Skeletal muscle satellite cell (primary cell): ENCODE data around the gene ADAMTS9.

Experiments used
- H3K27me3 ChIP-seq: 2 replicates; pipeline ENCODE4 v1.7.0; 2013; ENCODE audit warnings: low read length; ENCODE audit not compliant: control insufficient read depth, insufficient read depth
- H3K36me3 ChIP-seq: 2 replicates; pipeline ENCODE4 v1.7.0; 2013; ENCODE audit warnings: mild to moderate bottlenecking, control low read depth, low read length; ENCODE audit not compliant: insufficient read depth
- H3K4me1 ChIP-seq: 2 replicates; pipeline ENCODE4 v1.7.0; 2013; ENCODE audit warnings: low read length; ENCODE audit not compliant: control insufficient read depth, insufficient read depth
- H3K4me2 ChIP-seq: 2 replicates; pipeline ENCODE4 v1.7.0; 2013; ENCODE audit warnings: mild to moderate bottlenecking, low read length
- H3K4me3 ChIP-seq: 2 replicates; pipeline ENCODE4 v1.7.0; 2013; ENCODE audit warnings: low read length
- H3K9ac ChIP-seq: 2 replicates; pipeline ENCODE4 v1.7.0; 2013; ENCODE audit warnings: mild to moderate bottlenecking, low read depth, low read length, moderate library complexity
- H3K9me3 ChIP-seq: replicated peaks from 2 replicates; pipeline ENCODE4 v1.7.0; 2013; ENCODE audit warnings: mild to moderate bottlenecking, control low read depth, low read length

Gene ADAMTS9

DNA sequence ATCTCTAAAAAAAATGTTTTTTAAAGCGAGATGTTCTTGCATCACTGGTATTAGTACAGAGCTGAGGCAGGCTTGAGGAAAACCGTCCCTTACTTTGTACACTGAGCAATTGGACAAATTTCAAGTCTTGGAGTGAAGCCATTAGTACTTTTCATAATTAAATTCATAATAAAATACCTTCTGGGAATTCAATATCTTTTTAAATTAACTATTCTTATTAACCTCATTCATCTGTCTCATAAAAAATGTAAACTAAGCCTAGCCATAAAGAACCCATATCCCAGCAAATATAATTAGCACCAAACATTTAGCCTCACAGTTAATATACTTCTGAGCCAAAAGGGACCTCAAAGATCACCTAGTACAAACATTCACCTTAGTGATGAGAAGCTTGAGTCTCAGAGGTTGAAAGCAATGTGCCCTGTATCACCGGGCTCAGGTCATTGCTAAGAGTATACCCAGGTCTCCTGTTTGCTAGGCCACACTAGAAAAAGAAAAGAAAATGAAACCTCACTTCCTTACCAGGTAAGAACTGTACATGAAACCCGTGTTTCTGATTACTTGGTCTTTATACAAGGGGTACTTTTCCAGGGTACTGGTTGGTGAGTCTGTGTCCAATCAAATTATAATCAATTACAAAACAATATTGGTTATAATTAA, 192.5 kb downstream of the ADAMTS9 start:
- Histone ChIP-seq H3K27me3 (peaks cover 35% of the 10 kb centered on the region), H3K9ac (no peak overlapping the region), H3K4me2 (no peak overlapping the region), H3K4me3 (no peak overlapping the region), H3K9me3 (no peaks in the 10 kb centered on the region), H3K36me3 (no peaks in the 10 kb centered on the region), H3K4me1 (no peaks in the 10 kb centered on the region)

DNA sequence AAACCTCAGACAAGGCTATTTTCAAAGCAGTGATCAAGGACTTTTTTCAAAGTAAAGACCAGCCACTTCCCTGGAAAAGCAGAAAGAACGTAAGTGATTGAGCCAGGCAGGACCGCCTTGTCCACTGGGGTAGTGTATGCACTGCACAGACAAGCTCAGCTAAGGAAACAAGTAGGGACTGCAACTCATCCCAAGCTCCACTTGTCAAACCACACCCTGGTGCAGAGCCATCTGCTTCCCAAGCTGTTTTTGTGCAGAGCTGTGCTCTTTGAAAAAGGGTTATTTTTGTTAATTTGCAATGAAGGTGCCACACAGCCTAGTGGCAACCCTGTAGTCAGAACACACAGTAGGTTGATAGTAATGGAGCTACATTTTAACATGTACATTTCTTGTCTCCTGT, 193.3 kb downstream of the ADAMTS9 start:
- no peak overlapping the region for H3K4me2 ChIP-seq
- H3K9ac ChIP-seq = no peak overlapping the region
- no peak overlapping the region for H3K4me3 ChIP-seq
- no peaks in the 10 kb centered on the region for H3K4me1 ChIP-seq
- no peaks in the 10 kb centered on the region for H3K9me3 ChIP-seq
- H3K36me3 ChIP-seq = no peaks in the 10 kb centered on the region
- H3K27me3 ChIP-seq = peaks cover 37% of the 10 kb centered on the region

DNA sequence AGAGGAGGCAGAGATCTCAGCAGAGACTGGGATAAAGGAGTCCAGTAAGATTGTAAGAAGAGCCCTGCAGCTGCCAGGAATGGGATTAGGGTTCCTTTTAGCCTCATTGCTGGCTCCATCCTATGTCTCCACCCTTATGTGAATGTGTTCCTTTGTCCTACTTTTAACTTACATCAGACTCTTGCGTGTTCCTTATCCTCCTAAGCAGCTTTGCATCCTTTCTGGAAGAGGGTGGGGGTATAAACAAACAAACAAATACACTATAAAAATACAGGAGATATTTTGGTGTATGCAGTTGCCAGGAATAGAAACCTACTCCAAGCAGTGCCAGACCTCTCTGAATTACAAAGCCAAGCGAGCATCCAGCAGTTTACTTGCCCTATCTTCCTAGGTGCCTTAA, 194.7 kb downstream of the ADAMTS9 start:
- Histone ChIP-seq H3K9ac (no peak overlapping the region), H3K27me3 (peaks cover 45% of the 10 kb centered on the region), H3K36me3 (no peaks in the 10 kb centered on the region), H3K4me2 (no peak overlapping the region), H3K9me3 (no peaks in the 10 kb centered on the region), H3K4me3 (no peak overlapping the region), H3K4me1 (no peaks in the 10 kb centered on the region)

DNA sequence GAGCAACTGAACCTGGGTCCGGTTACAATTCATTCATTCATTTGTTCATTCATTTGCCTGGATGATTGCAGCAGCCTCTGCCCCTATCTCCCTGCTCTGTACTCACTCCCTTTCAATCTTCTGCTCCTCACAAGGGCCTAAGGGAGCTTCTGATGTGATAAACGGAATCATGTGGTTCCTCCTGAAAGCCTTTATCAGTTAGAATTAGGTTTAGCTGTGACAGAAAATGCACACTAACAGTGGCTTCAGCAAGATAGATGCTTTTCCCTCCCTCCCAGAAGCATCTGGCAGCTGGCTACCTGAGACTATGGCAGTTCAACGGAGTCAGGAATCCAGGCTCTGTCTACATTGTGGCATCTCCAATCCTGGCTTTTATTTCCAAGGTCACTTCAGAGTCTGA, 196.0 kb downstream of the ADAMTS9 start:
- H3K4me3 ChIP-seq = no peak overlapping the region
- no peaks in the 10 kb centered on the region for H3K9me3 ChIP-seq
- peaks cover 45% of the 10 kb centered on the region for H3K27me3 ChIP-seq

GRCh38 chr3:64490180-64490724, 197.5 kb downstream of the ADAMTS9 start:
- H3K9ac ChIP-seq = no peak overlapping the region
- H3K36me3 ChIP-seq = no peaks in the 10 kb centered on the region
- peaks cover 45% of the 10 kb centered on the region for H3K27me3 ChIP-seq

More for the DNA sequence above, 196.0 kb downstream of the ADAMTS9 start:
- Histone ChIP-seq H3K9ac (no peak overlapping the region), H3K4me2 (no peak overlapping the region), H3K4me1 (no peaks in the 10 kb centered on the region), H3K36me3 (no peaks in the 10 kb centered on the region)

DNA sequence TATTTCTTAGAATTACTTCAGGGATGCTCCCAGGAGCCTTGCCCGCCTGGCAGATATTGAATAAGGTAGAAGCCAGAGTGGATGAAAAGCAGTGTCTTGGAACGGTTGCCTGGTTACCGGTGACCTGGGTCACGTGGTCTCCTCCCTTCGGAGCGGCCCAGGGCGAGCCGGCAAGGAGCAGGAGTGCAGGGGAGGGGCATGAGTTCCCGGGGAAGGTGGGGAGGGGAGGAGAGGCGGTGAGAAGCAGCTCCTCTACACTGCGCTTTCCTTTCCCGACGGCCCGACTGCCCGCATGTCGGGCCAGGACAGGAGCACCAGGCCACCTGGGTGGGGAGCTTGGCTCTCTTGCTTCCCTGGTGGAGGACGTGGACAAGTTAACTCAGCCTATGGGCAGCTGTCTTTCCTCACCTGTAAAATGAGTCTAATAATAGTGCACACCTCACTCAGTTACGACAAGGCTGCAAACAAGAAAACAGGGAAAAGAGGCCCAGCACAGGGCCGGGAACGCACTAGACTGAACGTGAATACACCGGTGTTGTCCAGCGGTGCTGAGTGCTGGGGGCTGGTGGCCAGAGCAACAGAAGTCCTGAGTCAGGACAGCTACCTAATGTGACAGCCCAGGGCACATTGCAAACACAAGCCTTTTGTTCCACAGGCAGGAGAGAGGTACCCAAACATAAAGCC, 198.3 kb downstream of the ADAMTS9 start:
- H3K4me3 ChIP-seq = no peak overlapping the region

More at GRCh38 chr3:64490180-64490724, 197.5 kb downstream of the ADAMTS9 start:
- Histone ChIP-seq H3K9me3 (no peaks in the 10 kb centered on the region), H3K4me2 (no peak overlapping the region), H3K4me3 (no peak overlapping the region), H3K4me1 (no peaks in the 10 kb centered on the region)

DNA sequence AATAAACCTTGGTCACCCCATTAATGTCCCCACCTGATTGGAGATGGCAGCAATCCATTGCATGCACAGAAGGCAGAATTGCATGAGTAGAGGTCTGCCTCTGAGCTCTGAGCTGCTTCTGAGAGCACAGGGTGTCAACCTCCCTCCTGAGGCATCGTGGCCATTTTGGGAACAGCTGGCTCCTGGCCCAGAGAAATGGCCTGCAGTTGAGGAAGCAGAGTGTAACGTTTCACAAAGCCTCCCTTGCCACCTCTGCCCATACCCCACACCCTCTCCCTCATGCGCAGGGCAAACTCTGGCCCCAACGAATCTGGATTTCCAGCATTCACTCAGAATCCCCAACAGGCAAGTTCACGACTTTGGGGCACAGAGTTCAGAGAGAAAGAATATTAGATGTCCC, 198.9 kb downstream of the ADAMTS9 start:
- H3K27me3 ChIP-seq = peaks cover 45% of the 10 kb centered on the region

More for the DNA sequence above, 198.3 kb downstream of the ADAMTS9 start:
- Histone ChIP-seq H3K36me3 (no peaks in the 10 kb centered on the region), H3K9me3 (no peaks in the 10 kb centered on the region), H3K27me3 (peaks cover 45% of the 10 kb centered on the region), H3K4me1 (no peaks in the 10 kb centered on the region), H3K9ac (no peak overlapping the region), H3K4me2 (no peak overlapping the region)

DNA sequence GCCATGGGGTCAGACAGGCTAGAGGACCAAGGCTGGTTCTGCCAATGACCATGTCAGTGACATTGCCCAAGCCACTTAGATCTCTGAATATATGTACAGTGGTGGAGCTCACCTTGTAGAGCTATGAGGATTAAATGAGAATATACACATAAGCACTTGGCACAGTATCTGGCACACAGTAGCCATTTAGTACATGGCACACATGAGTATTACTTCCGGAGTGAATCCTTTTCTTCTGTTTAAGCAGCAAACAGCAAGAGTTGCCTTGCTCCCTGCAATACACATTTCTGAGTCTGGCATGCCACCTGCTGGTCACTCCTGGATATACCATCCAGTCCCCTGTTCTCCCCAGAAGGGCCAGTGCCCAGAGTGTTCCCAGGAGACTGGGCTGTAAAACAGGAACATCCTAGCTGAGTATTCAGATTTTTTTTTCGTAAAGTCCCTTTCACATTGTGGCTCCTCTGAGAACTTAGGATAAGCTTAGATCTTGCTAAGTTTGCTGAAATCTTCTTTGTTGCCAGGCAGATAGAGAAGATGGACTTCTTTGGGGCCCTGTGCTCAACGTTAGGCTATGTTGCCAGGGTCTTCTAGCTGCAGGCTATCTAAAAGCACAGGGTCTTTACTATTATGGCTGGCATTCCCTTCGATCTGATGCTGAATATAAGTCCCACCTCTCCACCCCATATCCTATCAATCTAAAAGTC, 203.4 kb downstream of the ADAMTS9 start:
- Histone ChIP-seq H3K9ac (no peak overlapping the region), H3K4me1 (no peaks in the 10 kb centered on the region), H3K27me3 (peaks cover 10% of the 10 kb centered on the region), H3K9me3 (no peaks in the 10 kb centered on the region), H3K4me3 (no peak overlapping the region), H3K4me2 (no peak overlapping the region), H3K36me3 (no peaks in the 10 kb centered on the region)

More for the DNA sequence above, 198.9 kb downstream of the ADAMTS9 start:
- no peak overlapping the region for H3K9ac ChIP-seq
- H3K36me3 ChIP-seq = no peaks in the 10 kb centered on the region
- no peaks in the 10 kb centered on the region for H3K9me3 ChIP-seq
- H3K4me2 ChIP-seq = no peak overlapping the region
- no peaks in the 10 kb centered on the region for H3K4me1 ChIP-seq
- no peak overlapping the region for H3K4me3 ChIP-seq

- Histone ChIP-seq H3K4me1 (no peaks in the 10 kb centered on the region), H3K27me3 (peaks cover 3% of the 10 kb centered on the region)
Measured at GRCh38 chr3:64483467-64483866, 204.3 kb downstream of the ADAMTS9 start.

GRCh38 chr3:64475037-64475436, 212.8 kb downstream of the ADAMTS9 start:
- no peaks in the 10 kb centered on the region for H3K4me1 ChIP-seq
- H3K36me3 ChIP-seq = no peaks in the 10 kb centered on the region
- H3K27me3 ChIP-seq = peaks cover 23% of the 10 kb centered on the region
- no peak overlapping the region for H3K4me3 ChIP-seq
- no peak overlapping the region for H3K4me2 ChIP-seq
- no peak overlapping the region for H3K9ac ChIP-seq
- H3K9me3 ChIP-seq = no peaks in the 10 kb centered on the region

More at GRCh38 chr3:64483467-64483866, 204.3 kb downstream of the ADAMTS9 start:
- Histone ChIP-seq H3K4me2 (no peak overlapping the region), H3K4me3 (no peak overlapping the region), H3K9ac (no peak overlapping the region), H3K9me3 (no peaks in the 10 kb centered on the region), H3K36me3 (no peaks in the 10 kb centered on the region)

GRCh38 chr3:64473466-64473865, 214.3 kb downstream of the ADAMTS9 start:
- Histone ChIP-seq H3K4me2 (no peak overlapping the region), H3K9me3 (no peaks in the 10 kb centered on the region), H3K4me1 (no peaks in the 10 kb centered on the region), H3K4me3 (no peak overlapping the region), H3K27me3 (peaks cover 23% of the 10 kb centered on the region), H3K36me3 (no peaks in the 10 kb centered on the region), H3K9ac (no peak overlapping the region)
